ENCODE data around the gene LRRC7. TPM values are rescaled to one million over a fixed set of nuclear protein-coding genes. Genes with fewer than 3 reads are reported as not detected.
"Not testable (repeated sequence)": the region's sequence is repeated elsewhere in the genome, so short reads cannot be mapped to it uniquely, and the experiment has no call there.

Gene LRRC7
- total RNA-seq, 1 experiment from 2014 or later = not detected

DNA sequence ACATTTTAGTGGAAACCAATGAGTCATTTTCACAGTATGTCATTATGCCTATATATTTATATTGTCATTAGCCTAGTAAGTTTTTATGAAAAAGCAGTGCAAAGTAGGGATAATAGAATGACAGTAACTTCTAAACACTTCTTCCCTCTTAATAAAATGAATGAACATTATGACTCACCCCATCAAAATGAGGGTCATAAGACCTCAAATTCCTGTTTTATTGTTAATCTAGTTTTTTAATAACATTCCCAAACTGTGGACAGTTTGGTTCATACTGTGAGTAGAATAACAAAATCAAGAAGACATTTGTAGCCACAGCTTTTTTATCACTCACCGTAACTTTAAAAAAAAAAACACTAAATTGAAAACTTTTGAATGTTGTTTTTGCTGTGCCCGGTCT lies 477.1 kb downstream of the LRRC7 start:
- in situ Hi-C loops (cut with HindIII; ENCODE audit: low pct_unique_long_range_greater_than_20kb, low sequenced_read_pairs) = no loop called here
- TF ChIP-seq TCF7L2 (IDR thresholded peaks at IDR 0.05; ENCODE audit: low read depth, low read length) (no peak), POLR2AphosphoS5 (IDR thresholded peaks at IDR 0.05; ENCODE audit: low read depth, low read length) (no peak), REST (IDR thresholded peaks at IDR 0.05; ENCODE audit: insufficient read depth in 1 of 2, low read depth in 2 of 2, low read length in 1 of 2) (no peak), SIN3A (IDR thresholded peaks at IDR 0.05; ENCODE audit: borderline replicate concordance, insufficient read depth, low read depth, low read length) (no peak)
- TF ChIP-seq, protein P1, sequence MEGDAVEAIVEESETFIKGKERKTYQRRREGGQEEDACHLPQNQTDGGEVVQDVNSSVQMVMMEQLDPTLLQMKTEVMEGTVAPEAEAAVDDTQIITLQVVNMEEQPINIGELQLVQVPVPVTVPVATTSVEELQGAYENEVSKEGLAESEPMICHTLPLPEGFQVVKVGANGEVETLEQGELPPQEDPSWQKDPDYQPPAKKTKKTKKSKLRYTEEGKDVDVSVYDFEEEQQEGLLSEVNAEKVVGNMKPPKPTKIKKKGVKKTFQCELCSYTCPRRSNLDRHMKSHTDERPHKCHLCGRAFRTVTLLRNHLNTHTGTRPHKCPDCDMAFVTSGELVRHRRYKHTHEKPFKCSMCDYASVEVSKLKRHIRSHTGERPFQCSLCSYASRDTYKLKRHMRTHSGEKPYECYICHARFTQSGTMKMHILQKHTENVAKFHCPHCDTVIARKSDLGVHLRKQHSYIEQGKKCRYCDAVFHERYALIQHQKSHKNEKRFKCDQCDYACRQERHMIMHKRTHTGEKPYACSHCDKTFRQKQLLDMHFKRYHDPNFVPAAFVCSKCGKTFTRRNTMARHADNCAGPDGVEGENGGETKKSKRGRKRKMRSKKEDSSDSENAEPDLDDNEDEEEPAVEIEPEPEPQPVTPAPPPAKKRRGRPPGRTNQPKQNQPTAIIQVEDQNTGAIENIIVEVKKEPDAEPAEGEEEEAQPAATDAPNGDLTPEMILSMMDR (IDR thresholded peaks at IDR 0.05) = no peak
- no peak for ATAC-seq
- ChIA-PET POLR2A (no interaction called here), CTCF (no interaction called here)
- intact Hi-C loops (cut with micrococcal nuclease; ENCODE audit: unreplicated experiment) = no loop called here
- Histone ChIP-seq H3K27ac (ENCODE audit: low read length) (no peak overlapping the region), H3K4me3 (ENCODE audit: low read depth in 2 of 2, low read length in 2 of 2) (no peak overlapping the region), H3K4me1 (ENCODE audit: control insufficient read depth, insufficient read depth, low read length) (no peaks in the 10 kb centered on the region), H3K9me3 (ENCODE audit: control insufficient read depth, insufficient read depth, low read depth, low read length) (no peaks in the 10 kb centered on the region), H3K36me3 (ENCODE audit: control insufficient read depth, insufficient read depth, low read length) (no peaks in the 10 kb centered on the region), H3K27me3 (ENCODE audit: control insufficient read depth, insufficient read depth, low read length) (no peaks in the 10 kb centered on the region)
- DNase-seq (ENCODE audit: low read depth, low spot score) = no peak
- BruUV-seq (replicated peaks) = no TSS peak

- H3K27me3 ChIP-seq (ENCODE audit: control insufficient read depth, insufficient read depth, low read length); ATAC-seq; in situ Hi-C loops (cut with HindIII; ENCODE audit: low pct_unique_long_range_greater_than_20kb, low sequenced_read_pairs); H3K9me3 ChIP-seq (ENCODE audit: control insufficient read depth, insufficient read depth, low read depth, low read length); BruUV-seq (replicated peaks); H3K36me3 ChIP-seq (ENCODE audit: control insufficient read depth, insufficient read depth, low read length); H3K4me3 ChIP-seq (ENCODE audit: low read depth in 2 of 2, low read length in 2 of 2); DNase-seq (ENCODE audit: low read depth, low spot score); POLR2A ChIA-PET; intact Hi-C loops (cut with micrococcal nuclease; ENCODE audit: unreplicated experiment); CTCF ChIA-PET; H3K4me1 ChIP-seq (ENCODE audit: control insufficient read depth, insufficient read depth, low read length); H3K27ac ChIP-seq (ENCODE audit: low read length): not testable (repeated sequence)
Observed at GRCh38 chr1:70045581-70045980, 477.9 kb downstream of the LRRC7 start.

DNA sequence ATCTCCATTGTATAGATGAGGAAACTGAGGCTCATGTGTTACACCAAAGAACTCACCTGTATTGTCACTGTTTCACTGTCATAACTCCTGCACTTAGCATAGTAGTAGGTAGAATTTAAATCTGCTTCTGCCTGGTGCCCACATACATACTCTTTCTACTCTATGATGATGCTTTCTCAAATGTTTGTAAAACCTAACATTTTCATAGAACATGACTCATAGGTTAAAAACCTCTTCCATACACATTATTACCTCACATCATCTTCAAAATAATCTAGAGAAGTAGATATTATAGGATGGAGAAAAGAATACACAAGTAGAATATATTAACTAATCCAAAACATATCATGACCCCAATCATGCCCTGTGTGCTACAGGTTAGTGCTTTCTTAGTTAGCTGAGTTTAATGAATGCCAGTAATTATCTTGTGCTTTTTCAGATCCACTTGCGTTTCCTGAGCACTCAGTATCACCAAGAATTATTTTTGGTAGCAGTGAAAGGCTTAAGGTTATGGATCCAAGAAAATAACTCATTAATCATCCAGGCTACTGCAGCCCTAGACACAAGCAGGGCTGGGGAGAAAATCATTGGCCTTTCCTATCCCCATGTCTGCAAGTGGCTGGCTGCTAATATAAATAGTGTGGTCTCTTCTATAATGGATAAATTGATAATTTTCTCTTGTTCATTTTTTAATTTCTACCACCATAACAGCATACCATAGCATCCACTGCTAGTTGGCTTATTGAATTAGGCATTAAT lies 480.8 kb downstream of the LRRC7 start:
- BruUV-seq (replicated peaks) = no TSS peak
- intact Hi-C loops (cut with micrococcal nuclease; ENCODE audit: unreplicated experiment) (no loop called here), in situ Hi-C loops (cut with HindIII; ENCODE audit: low pct_unique_long_range_greater_than_20kb, low sequenced_read_pairs) (no loop called here)
- ChIA-PET CTCF (no interaction called here), POLR2A (no interaction called here)
- H3K4me1 ChIP-seq (ENCODE audit: control insufficient read depth, insufficient read depth, low read length) = no peaks in the 10 kb centered on the region
- DNase-seq (ENCODE audit: low read depth, low spot score) = no peak
- H3K36me3 ChIP-seq (ENCODE audit: control insufficient read depth, insufficient read depth, low read length) = no peaks in the 10 kb centered on the region
- no peaks in the 10 kb centered on the region for H3K27me3 ChIP-seq (ENCODE audit: control insufficient read depth, insufficient read depth, low read length)
- H3K9me3 ChIP-seq (ENCODE audit: control insufficient read depth, insufficient read depth, low read depth, low read length) = no peaks in the 10 kb centered on the region
- no peak overlapping the region for H3K27ac ChIP-seq (ENCODE audit: low read length)
- TF ChIP-seq TCF7L2 (IDR thresholded peaks at IDR 0.05; ENCODE audit: low read depth, low read length) (no peak), REST (IDR thresholded peaks at IDR 0.05; ENCODE audit: insufficient read depth in 1 of 2, low read depth in 2 of 2, low read length in 1 of 2) (no peak), POLR2AphosphoS5 (IDR thresholded peaks at IDR 0.05; ENCODE audit: low read depth, low read length) (no peak), SIN3A (IDR thresholded peaks at IDR 0.05; ENCODE audit: borderline replicate concordance, insufficient read depth, low read depth, low read length) (no peak)
- TF ChIP-seq, protein P1 (IDR thresholded peaks at IDR 0.05) = no peak
- ATAC-seq = no peak
- H3K4me3 ChIP-seq (ENCODE audit: low read depth in 2 of 2, low read length in 2 of 2) = no peak overlapping the region

Data from Panc1 (cell line).